Measurements from ENCODE around the gene ZDHHC5. TPM values are rescaled to one million over a fixed set of nuclear protein-coding genes. Genes with fewer than 3 reads are reported as not detected.

The ZDHHC5 gene
- total RNA-seq, 1 experiment from 2014 or later, result 80.6 TPM

DNA sequence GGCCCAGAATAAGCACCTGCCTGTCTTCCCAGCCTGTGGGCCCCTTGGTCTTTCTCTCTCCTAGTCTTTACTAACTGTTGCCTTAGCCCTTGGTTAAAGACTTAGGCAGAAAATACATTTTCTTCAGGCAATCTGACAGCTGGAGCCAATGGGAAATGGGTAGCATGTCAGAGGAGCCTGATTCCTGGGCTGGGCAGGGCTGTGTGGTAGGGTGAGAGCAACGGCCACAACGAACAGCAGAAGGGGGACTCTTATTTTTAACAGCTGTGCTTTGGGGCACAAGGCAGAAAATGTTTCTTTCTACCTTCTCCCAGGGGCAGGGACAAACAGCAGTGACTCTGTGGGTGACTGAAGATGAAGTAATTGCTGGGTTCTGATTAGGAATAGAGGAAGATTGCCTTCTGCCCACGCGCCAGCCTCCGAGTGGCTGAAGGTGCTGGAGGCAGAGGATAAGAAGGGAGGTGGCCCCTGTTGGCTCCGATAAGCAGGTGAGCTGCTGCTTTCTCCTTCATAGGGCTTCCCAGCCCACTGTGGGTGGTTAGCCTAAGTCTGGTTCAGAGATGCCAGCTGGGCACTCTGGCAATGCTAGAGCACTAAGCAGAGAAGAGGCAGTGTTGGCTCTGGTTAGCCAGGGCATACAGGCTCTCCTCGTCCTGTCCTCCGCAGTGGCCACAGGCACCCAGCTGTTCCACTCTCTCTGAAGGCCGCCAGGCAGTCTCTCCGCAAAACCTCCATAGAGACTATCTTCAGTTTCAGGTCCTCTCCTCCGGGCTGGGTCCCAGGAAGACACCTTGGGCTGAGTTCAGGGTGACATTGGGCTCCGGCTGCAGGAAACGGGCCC lies 19.7 kb upstream of the ZDHHC5 start:
- ATAC-seq (peak; percentile 43), DNase-seq (ENCODE audit: low read depth, low spot score) (no peak)
- POLR2A ChIA-PET, result no interaction called here
- BruUV-seq (replicated peaks), result no TSS peak
- TF ChIP-seq REST (IDR thresholded peaks at IDR 0.05; ENCODE audit: insufficient read depth in 1 of 2, low read depth in 2 of 2, low read length in 1 of 2) (no peak), SIN3A (IDR thresholded peaks at IDR 0.05; ENCODE audit: borderline replicate concordance, insufficient read depth, low read depth, low read length) (no peak), TCF7L2 (IDR thresholded peaks at IDR 0.05; ENCODE audit: low read depth, low read length) (no peak), CTCF (IDR thresholded peaks at IDR 0.05) (no peak), POLR2AphosphoS5 (IDR thresholded peaks at IDR 0.05; ENCODE audit: low read depth, low read length) (no peak)
- in situ Hi-C loops (cut with HindIII; ENCODE audit: low pct_unique_long_range_greater_than_20kb, low sequenced_read_pairs) (no loop called here), intact Hi-C loops (cut with micrococcal nuclease; ENCODE audit: unreplicated experiment) (loop anchor here (10.0 kb wide), 1 partner anchor 193 kb away; no protein-coding TSS in a partner anchor)
- Histone ChIP-seq H3K9me3 (ENCODE audit: control insufficient read depth, insufficient read depth, low read depth, low read length) (no peaks in the 10 kb centered on the region), H3K27ac (ENCODE audit: low read length) (no peak overlapping the region), H3K27me3 (ENCODE audit: control insufficient read depth, insufficient read depth, low read length) (peaks cover 10% of the 10 kb centered on the region), H3K4me1 (ENCODE audit: control insufficient read depth, insufficient read depth, low read length) (peaks cover 19% of the 10 kb centered on the region), H3K36me3 (ENCODE audit: control insufficient read depth, insufficient read depth, low read length) (no peaks in the 10 kb centered on the region), H3K4me3 (ENCODE audit: low read depth in 2 of 2, low read length in 2 of 2) (no peak overlapping the region; a peak in 1 of 4 replicates)
- CTCF ChIA-PET, result no interaction called here

- in situ Hi-C loops (cut with HindIII; ENCODE audit: low pct_unique_long_range_greater_than_20kb, low sequenced_read_pairs), result no loop called here
- no TSS peak for BruUV-seq (replicated peaks)
- no peak overlapping the region for H3K27ac ChIP-seq (ENCODE audit: low read length)
- no peak for DNase-seq (ENCODE audit: low read depth, low spot score)
- H3K27me3 ChIP-seq (ENCODE audit: control insufficient read depth, insufficient read depth, low read length), result peaks cover 10% of the 10 kb centered on the region
- no peak for ATAC-seq
- ChIA-PET CTCF (interaction anchor here (0.7 kb wide), 1 partner anchor 118 kb away, joined by 5 read pairs; no protein-coding TSS in a partner anchor), POLR2A (no interaction called here)
- H3K4me1 ChIP-seq (ENCODE audit: control insufficient read depth, insufficient read depth, low read length), result peaks cover 19% of the 10 kb centered on the region
- H3K36me3 ChIP-seq (ENCODE audit: control insufficient read depth, insufficient read depth, low read length), result no peaks in the 10 kb centered on the region
- peak overlapping the region; percentile 17; a peak in 3 of 4 replicates for H3K4me3 ChIP-seq (ENCODE audit: low read depth in 2 of 2, low read length in 2 of 2)
- H3K9me3 ChIP-seq (ENCODE audit: control insufficient read depth, insufficient read depth, low read depth, low read length), result no peaks in the 10 kb centered on the region
- no peak for TF ChIP-seq POLR2AphosphoS5 (IDR thresholded peaks at IDR 0.05; ENCODE audit: low read depth, low read length)
- TF ChIP-seq TCF7L2 (IDR thresholded peaks at IDR 0.05; ENCODE audit: low read depth, low read length), result no peak
- TF ChIP-seq CTCF (IDR thresholded peaks at IDR 0.05), result no peak
- no peak for TF ChIP-seq SIN3A (IDR thresholded peaks at IDR 0.05; ENCODE audit: borderline replicate concordance, insufficient read depth, low read depth, low read length)
- TF ChIP-seq REST (IDR thresholded peaks at IDR 0.05; ENCODE audit: insufficient read depth in 1 of 2, low read depth in 2 of 2, low read length in 1 of 2), result no peak
- intact Hi-C loops (cut with micrococcal nuclease; ENCODE audit: unreplicated experiment), result loop anchor here (10.0 kb wide), 1 partner anchor 194 kb away; no protein-coding TSS in a partner anchor
Measured at GRCh38 chr11:57648801-57649735, 18.8 kb upstream of the ZDHHC5 start.
